Tibial artery (tissue), 4 donors: ENCODE results near the gene EMID1.
A peak's percentile ranks its signal among the peaks of the same experiment; 100 is the strongest.
"Not testable (repeated sequence)": the region's sequence is repeated elsewhere in the genome, so short reads cannot be mapped to it uniquely, and the experiment has no call there.

Source experiments
- DNase-seq, 2 donors: peaks; one replicate each; pipeline ENCODE4 v3.0.0-alpha.2; 2019
- H3K27ac ChIP-seq, 2 donors: fragments of 200-600 bp; sonication (generic) in 1 of 2; 1 replicate in 1 of 2; 2 replicates in 1 of 2; pipeline ENCODE4 v1.5.1; 2018 to 2019; ENCODE audit warnings: mild to moderate bottlenecking in 1 of 2
- H3K27me3 ChIP-seq, 2 donors: fragments of 200-600 bp; sonication (generic) in 1 of 2; one replicate each; pipeline versions ENCODE4 v1.5.1 to v1.6.0; 2016 to 2019
- H3K36me3 ChIP-seq, 3 donors: fragments of 200-600 bp; sonication (generic) in 2 of 3; one replicate each; pipeline ENCODE4 v1.5.1; 2016 to 2019; ENCODE audit warnings: mild to moderate bottlenecking in 2 of 3
- H3K4me1 ChIP-seq, 4 donors: fragments of 200-600 bp; sonication (generic) in 2 of 4; 1 replicate in 3 of 4; 2 replicates in 1 of 4; pipeline ENCODE4 v1.5.1; 2016 to 2019
- H3K4me3 ChIP-seq, 2 donors: fragments of 200-600 bp; sonication (generic) in 1 of 2; 1 replicate in 1 of 2; 2 replicates in 1 of 2; pipeline ENCODE4 v1.5.1; 2018 to 2019; ENCODE audit warnings: mild to moderate bottlenecking in 2 of 2
- H3K9me3 ChIP-seq, 3 donors: fragments of 200-600 bp; sonication (generic) in 1 of 3; one replicate each; pipeline ENCODE4 v1.5.1; 2016 to 2019
- CTCF ChIP-seq, 2 experiments: fragments of 200-600 bp in 1 of 2; fragments of 450-650 bp in 1 of 2; IDR thresholded peaks; one replicate each; pipeline ENCODE4 v1.5.1; 2017 to 2019; ENCODE audit warnings: antibody characterized with exemption in 2 of 2, mild to moderate bottlenecking in 1 of 2, moderate library complexity in 1 of 2
- intact Hi-C: fragments of 100-400 bp; cut with DNase I; formaldehyde crosslinking; loops from one replicate; pipeline ENCODE4 v1.15.0; 2023; ENCODE audit warnings: low total_unique reads

Gene EMID1

GRCh38 chr22:29245626-29246385 is 40.1 kb downstream of the EMID1 start:
- H3K4me3 ChIP-seq: no peak overlapping the region
- H3K4me1 ChIP-seq: no peaks in the 10 kb centered on the region
- peak; percentile 87 to 96 for TF ChIP-seq CTCF (IDR thresholded peaks at IDR 0.05)
- H3K27ac ChIP-seq: no peak overlapping the region
- H3K9me3 ChIP-seq: peaks cover 0 to 8% (median 5%) of the 10 kb centered on the region in 3 donors
- H3K36me3 ChIP-seq: no peaks in the 10 kb centered on the region
- DNase-seq: peak; percentile 58 to 78
- H3K27me3 ChIP-seq: peaks cover 0 to 6% of the 10 kb centered on the region in 2 donors
- intact Hi-C loops: no loop called here

- H3K27ac ChIP-seq, H3K27me3 ChIP-seq, H3K9me3 ChIP-seq, H3K36me3 ChIP-seq, H3K4me3 ChIP-seq, H3K4me1 ChIP-seq, intact Hi-C loops: not testable (repeated sequence)
- peak in 1 of 2 donors; percentile 1 for DNase-seq
Measured at GRCh38 chr22:29247891-29248290, 42.2 kb downstream of the EMID1 start.

GRCh38 chr22:29251265-29251664 is 45.6 kb downstream of the EMID1 start:
- no peak for TF ChIP-seq CTCF (IDR thresholded peaks at IDR 0.05)
- no peaks in the 10 kb centered on the region for H3K27me3 ChIP-seq
- peak in 1 of 2 donors; percentile 19 for DNase-seq
- H3K36me3 ChIP-seq: no peaks in the 10 kb centered on the region
- no peaks in the 10 kb centered on the region for H3K9me3 ChIP-seq
- intact Hi-C loops: no loop called here
- H3K27ac ChIP-seq: no peak overlapping the region
- no peak overlapping the region for H3K4me3 ChIP-seq
- no peaks in the 10 kb centered on the region for H3K4me1 ChIP-seq

- H3K36me3 ChIP-seq: no peaks in the 10 kb centered on the region
- H3K9me3 ChIP-seq: no peaks in the 10 kb centered on the region
- H3K4me3 ChIP-seq: no peak overlapping the region
- no peak for TF ChIP-seq CTCF (IDR thresholded peaks at IDR 0.05)
- intact Hi-C loops: no loop called here
- no peaks in the 10 kb centered on the region for H3K27me3 ChIP-seq
- H3K27ac ChIP-seq: no peak overlapping the region
- no peaks in the 10 kb centered on the region for H3K4me1 ChIP-seq
- DNase-seq: peak in 1 of 2 donors; percentile 48
Measured at GRCh38 chr22:29251981-29252911, 46.5 kb downstream of the EMID1 start.

GRCh38 chr22:29253561-29254285 is 48.0 kb downstream of the EMID1 start:
- DNase-seq: peak in 1 of 2 donors; percentile 60
- no peak overlapping the region for H3K27ac ChIP-seq
- no peak overlapping the region for H3K4me3 ChIP-seq
- H3K9me3 ChIP-seq: no peaks in the 10 kb centered on the region
- no peaks in the 10 kb centered on the region for H3K4me1 ChIP-seq
- TF ChIP-seq CTCF (IDR thresholded peaks at IDR 0.05): no peak
- peaks cover 0 to 2% (median 0%) of the 10 kb centered on the region in 3 donors for H3K36me3 ChIP-seq
- no peaks in the 10 kb centered on the region for H3K27me3 ChIP-seq
- intact Hi-C loops: no loop called here
